ENCODE results near the gene ROCK2. TPM values are rescaled to one million over a fixed set of nuclear protein-coding genes. Genes with fewer than 3 reads are reported as not detected.

The ROCK2 gene
- total and polyA plus RNA-seq, 9 of the 15 experiments (the other 6 are each of a cell fraction or from before 2014, with no cell fraction given) = 4.9 to 30.6 (median 14.3) TPM

DNA sequence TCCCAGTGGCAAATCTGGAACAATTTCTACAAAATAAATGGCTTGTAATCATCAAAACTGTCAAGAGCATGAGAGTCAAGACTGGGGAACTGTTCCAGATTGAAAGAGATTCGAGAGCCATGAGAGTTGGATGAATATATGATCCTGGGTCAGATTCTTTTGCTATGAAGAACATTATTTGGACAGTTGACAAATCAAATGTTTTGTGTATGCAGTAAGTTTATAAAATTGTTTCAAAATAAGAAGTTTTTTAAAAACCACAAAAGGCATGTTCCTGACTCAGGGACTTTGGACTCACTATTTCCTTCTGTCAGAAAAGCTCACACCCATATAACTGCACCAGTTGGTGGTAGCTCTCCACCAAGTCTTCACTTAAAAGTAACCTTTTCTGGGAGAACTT, 38.5 kb downstream of the ROCK2 start:
- Histone ChIP-seq H3K27ac (ENCODE audit: extremely low read depth, low read depth, low read length) (no peak overlapping the region), H3K9me1 (ENCODE audit: control insufficient read depth, insufficient read depth, low read length) (no peaks in the 10 kb centered on the region), H3K79me2 (ENCODE audit: control insufficient read depth, insufficient read depth, low read length) (peaks cover 78% of the 10 kb centered on the region), H3K4me3 (no peak overlapping the region), H3K9ac (ENCODE audit: insufficient read depth in 1 of 2, low read depth in 2 of 2, low read length in 2 of 2) (no peak overlapping the region), H3K9me3 (replicated peaks; ENCODE audit: control insufficient read depth, insufficient read depth, low read depth, low read length) (no peaks in the 10 kb centered on the region), H3K4me1 (replicated peaks in 1 of 2; ENCODE audit: control insufficient read depth in 2 of 2, insufficient read depth in 2 of 2, low read length in 2 of 2) (peaks cover 8 to 25% of the 10 kb centered on the region in 2 experiments; a peak in 4 of 5 replicates), H2AFZ (ENCODE audit: low read depth, low read length) (no peak overlapping the region), H4K20me1 (replicated peaks; ENCODE audit: control insufficient read depth, insufficient read depth, low read length) (0 out of 2 replicates have a peak, but pooled peaks cover 3% of the 10 kb centered on the region), H3K4me2 (ENCODE audit: insufficient read depth, low read length) (no peak overlapping the region), H3K36me3 (ENCODE audit: control insufficient read depth, insufficient read depth, low read length) (no peaks in the 10 kb centered on the region), H3K27me3 (ENCODE audit: control insufficient read depth in 2 of 2, insufficient read depth in 2 of 2, low read length in 2 of 2) (no peaks in the 10 kb centered on the region)
- BruUV-seq (replicated peaks) = no TSS peak
- DNase-seq (ENCODE audit: extremely low read depth in 1 of 4, low spot score in 3 of 4) (no peak), FAIRE-seq (no peak), ATAC-seq (no peak)
- intact Hi-C loops (cut with micrococcal nuclease) = no loop called here
- TF ChIP-seq VEZF1 (CRISPR knock-in tag; IDR thresholded peaks at IDR 0.05) (no peak), MTA3 (IDR thresholded peaks at IDR 0.05; ENCODE audit: borderline replicate concordance) (no peak), HNRNPLL (IDR thresholded peaks at IDR 0.05; ENCODE audit: low read depth, low read length, poor library complexity, severe bottlenecking) (no peak), NFATC3 (IDR thresholded peaks at IDR 0.05) (no peak)
- TF ChIP-seq, protein P1, sequence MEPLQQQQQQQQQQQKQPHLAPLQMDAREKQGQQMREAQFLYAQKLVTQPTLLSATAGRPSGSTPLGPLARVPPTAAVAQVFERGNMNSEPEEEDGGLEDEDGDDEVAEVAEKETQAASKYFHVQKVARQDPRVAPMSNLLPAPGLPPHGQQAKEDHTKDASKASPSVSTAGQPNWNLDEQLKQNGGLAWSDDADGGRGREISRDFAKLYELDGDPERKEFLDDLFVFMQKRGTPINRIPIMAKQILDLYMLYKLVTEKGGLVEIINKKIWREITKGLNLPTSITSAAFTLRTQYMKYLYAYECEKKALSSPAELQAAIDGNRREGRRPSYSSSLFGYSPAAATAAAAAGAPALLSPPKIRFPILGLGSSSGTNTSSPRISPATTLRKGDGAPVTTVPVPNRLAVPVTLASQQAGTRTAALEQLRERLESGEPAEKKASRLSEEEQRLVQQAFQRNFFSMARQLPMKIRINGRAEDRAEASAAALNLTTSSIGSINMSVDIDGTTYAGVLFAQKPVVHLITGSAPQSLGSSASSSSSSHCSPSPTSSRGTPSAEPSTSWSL (CRISPR knock-in tag; IDR thresholded peaks at IDR 0.05; ENCODE audit: borderline replicate concordance) = no peak
- TF ChIP-seq, protein P2, sequence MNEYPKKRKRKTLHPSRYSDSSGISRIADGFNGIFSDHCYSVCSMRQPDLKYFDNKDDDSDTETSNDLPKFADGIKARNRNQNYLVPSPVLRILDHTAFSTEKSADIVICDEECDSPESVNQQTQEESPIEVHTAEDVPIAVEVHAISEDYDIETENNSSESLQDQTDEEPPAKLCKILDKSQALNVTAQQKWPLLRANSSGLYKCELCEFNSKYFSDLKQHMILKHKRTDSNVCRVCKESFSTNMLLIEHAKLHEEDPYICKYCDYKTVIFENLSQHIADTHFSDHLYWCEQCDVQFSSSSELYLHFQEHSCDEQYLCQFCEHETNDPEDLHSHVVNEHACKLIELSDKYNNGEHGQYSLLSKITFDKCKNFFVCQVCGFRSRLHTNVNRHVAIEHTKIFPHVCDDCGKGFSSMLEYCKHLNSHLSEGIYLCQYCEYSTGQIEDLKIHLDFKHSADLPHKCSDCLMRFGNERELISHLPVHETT (CRISPR knock-in tag; conservative IDR thresholded peaks at IDR 0.05 in 1 of 2, IDR thresholded peaks at IDR 0.05 in 1 of 2) = no peak
- TF ChIP-seq, protein P3, sequence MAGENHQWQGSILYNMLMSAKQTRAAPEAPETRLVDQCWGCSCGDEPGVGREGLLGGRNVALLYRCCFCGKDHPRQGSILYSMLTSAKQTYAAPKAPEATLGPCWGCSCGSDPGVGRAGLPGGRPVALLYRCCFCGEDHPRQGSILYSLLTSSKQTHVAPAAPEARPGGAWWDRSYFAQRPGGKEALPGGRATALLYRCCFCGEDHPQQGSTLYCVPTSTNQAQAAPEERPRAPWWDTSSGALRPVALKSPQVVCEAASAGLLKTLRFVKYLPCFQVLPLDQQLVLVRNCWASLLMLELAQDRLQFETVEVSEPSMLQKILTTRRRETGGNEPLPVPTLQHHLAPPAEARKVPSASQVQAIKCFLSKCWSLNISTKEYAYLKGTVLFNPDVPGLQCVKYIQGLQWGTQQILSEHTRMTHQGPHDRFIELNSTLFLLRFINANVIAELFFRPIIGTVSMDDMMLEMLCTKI (IDR thresholded peaks at IDR 0.05; ENCODE audit: partially characterized antibody) = no peak
- TF ChIP-seq, protein P4, sequence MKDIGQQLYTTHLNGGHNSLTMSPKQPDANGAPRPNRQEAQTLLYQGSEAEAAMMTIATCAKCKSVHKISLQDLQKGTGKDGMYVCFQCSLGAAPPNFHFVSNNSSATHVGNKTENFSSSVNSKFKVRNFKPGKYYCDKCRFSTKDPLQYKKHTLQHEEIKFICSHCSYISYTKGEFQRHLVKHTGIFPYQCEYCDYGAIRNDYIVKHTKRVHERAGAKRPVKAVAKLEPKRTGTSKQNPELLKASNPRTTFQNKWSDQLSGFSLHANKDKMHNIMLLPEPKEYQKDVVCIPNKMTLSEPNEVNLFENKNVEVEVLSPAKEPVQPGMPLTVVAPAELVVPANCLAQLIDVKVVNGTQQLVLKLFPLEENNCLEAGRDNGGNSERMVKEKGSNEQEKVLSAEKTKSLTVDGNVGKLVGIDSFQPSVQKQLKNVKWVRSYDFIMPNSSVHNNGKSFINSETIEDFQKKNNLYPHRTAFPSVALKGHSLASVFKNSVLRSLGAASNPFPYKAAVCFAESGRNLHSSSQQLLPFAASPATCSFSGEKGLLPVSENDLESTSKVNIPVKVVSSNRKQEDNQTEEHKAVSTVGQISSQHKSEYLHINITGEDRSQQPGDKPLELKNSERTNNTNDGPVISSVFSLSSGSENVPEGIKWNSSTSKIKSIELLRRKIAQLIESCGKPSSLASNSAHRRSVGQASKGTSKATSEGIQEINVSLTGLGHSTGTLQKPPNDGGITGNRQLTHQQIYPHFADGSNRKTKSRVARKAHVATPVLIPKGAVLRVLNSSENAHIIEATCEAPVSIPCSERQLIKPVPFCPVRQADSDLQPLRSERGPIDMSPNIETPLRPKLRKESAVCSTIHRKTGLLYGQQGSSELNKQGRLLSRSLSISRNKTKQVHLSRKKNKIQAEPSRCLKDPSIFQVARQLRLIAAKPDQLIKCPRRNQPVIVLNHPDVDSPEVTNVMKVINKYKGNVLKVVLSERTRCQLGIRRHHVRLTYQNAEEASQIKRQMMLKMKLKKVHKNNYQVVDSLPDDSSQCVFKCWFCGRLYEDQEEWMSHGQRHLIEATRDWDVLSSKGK (CRISPR knock-in tag; IDR thresholded peaks at IDR 0.05) = no peak
- CTCF ChIA-PET (ENCODE audit: low intra/inter-chr PET ratio) = no interaction called here
- POLR2A ChIA-PET = interaction anchor here (1.0 to 1.8 kb wide), 4 partner anchors 9 to 37 kb away, joined by 3 to 5 read pairs (median 4); no protein-coding TSS in a partner anchor
- WGBS (ENCODE audit: insufficient coverage, low coverage, missing lambda C conversion rate) = 54% methylated on average over 1 of the region's 1 CpG
- in situ Hi-C loops (cut with MboI) = no loop called here
